Measurements from ENCODE around the gene CCDC57.
"Not testable (repeated sequence)": the region's sequence is repeated elsewhere in the genome, so short reads cannot be mapped to it uniquely, and the experiment has no call there.

The CCDC57 gene

DNA sequence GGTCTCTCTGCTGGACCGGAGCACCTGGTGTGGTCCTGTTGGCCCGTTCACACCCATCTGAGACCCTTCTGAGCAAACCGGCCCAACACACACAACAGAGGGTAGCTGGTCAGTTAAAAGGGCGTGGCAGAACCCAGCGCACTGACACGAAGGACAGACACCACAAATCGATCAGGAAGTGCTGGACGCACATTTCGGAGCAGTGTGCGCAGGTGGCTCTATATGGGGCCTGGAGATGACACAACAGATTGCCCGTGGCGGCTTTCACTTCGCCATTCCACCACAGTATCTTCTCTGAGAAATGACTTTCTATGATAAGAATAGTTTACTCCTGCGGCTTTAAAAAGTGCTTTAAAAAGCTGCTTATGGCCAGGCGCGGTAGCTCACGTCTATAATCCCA, 12.5 kb downstream of the CCDC57 start:
- Histone ChIP-seq H3K9ac (ENCODE audit: low read depth, low read length) (no peak overlapping the region), H3K4me1 (ENCODE audit: control insufficient read depth, insufficient read depth, low read length) (no peaks in the 10 kb centered on the region), H3K9me3 (ENCODE audit: control insufficient read depth, insufficient read depth, low read length) (no peaks in the 10 kb centered on the region), H3K36me3 (ENCODE audit: control insufficient read depth, insufficient read depth, low read length) (peaks cover 7% of the 10 kb centered on the region), H3K4me3 (ENCODE audit: low read depth, low read length) (no peak overlapping the region), H3K27me3 (ENCODE audit: control insufficient read depth, insufficient read depth, low read length) (no peaks in the 10 kb centered on the region)

DNA sequence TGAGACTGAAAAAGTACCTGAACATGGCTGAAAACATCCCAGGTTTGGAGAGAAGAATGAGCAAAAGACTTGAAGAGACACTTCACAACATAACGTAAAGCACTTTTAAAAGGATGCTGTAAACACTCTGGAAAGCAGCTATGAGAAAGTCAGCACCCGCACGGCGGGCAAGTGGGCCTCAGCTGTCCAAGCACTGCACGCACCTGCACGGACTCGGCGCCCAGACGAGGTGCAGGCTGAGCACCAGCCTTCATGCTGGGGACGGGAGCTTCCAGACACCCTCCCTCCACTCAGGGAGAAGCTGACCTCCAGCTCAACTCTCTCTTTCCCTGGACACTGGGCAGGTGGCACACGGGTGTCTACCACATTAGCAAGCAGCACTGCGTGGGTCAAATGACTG, 13.1 kb downstream of the CCDC57 start:
- no peak overlapping the region for H3K4me3 ChIP-seq (ENCODE audit: low read depth, low read length)
- H3K27me3 ChIP-seq (ENCODE audit: control insufficient read depth, insufficient read depth, low read length), result no peaks in the 10 kb centered on the region

DNA sequence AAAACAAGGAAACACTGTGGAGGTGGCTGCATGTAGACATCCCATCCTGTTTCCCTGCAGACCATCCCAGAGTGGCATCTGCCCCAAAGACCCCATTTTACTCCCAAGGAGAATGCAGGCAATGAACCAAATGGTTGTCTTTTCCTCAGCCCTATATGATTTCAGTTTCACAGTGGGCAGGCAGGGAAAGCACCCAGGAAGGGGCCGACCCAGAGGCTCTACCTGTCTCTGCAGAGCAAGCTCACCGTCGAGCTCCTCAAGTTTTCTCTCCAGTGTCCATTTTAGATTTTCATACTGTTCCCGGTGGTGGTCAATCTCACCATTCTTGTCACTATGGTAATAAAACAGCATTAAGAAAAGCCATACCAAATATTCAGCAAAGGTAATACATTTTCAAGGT, 14.6 kb downstream of the CCDC57 start:
- Histone ChIP-seq H3K4me1 (ENCODE audit: control insufficient read depth, insufficient read depth, low read length) (no peaks in the 10 kb centered on the region), H3K27me3 (ENCODE audit: control insufficient read depth, insufficient read depth, low read length) (no peaks in the 10 kb centered on the region), H3K9me3 (ENCODE audit: control insufficient read depth, insufficient read depth, low read length) (no peaks in the 10 kb centered on the region), H3K36me3 (ENCODE audit: control insufficient read depth, insufficient read depth, low read length) (peaks cover 14% of the 10 kb centered on the region), H3K9ac (ENCODE audit: low read depth, low read length) (no peak overlapping the region), H3K4me3 (ENCODE audit: low read depth, low read length) (no peak overlapping the region)

More for the DNA sequence above, 13.1 kb downstream of the CCDC57 start:
- Histone ChIP-seq H3K4me1 (ENCODE audit: control insufficient read depth, insufficient read depth, low read length) (no peaks in the 10 kb centered on the region), H3K9me3 (ENCODE audit: control insufficient read depth, insufficient read depth, low read length) (no peaks in the 10 kb centered on the region), H3K9ac (ENCODE audit: low read depth, low read length) (no peak overlapping the region), H3K36me3 (ENCODE audit: control insufficient read depth, insufficient read depth, low read length) (peaks cover 13% of the 10 kb centered on the region)

DNA sequence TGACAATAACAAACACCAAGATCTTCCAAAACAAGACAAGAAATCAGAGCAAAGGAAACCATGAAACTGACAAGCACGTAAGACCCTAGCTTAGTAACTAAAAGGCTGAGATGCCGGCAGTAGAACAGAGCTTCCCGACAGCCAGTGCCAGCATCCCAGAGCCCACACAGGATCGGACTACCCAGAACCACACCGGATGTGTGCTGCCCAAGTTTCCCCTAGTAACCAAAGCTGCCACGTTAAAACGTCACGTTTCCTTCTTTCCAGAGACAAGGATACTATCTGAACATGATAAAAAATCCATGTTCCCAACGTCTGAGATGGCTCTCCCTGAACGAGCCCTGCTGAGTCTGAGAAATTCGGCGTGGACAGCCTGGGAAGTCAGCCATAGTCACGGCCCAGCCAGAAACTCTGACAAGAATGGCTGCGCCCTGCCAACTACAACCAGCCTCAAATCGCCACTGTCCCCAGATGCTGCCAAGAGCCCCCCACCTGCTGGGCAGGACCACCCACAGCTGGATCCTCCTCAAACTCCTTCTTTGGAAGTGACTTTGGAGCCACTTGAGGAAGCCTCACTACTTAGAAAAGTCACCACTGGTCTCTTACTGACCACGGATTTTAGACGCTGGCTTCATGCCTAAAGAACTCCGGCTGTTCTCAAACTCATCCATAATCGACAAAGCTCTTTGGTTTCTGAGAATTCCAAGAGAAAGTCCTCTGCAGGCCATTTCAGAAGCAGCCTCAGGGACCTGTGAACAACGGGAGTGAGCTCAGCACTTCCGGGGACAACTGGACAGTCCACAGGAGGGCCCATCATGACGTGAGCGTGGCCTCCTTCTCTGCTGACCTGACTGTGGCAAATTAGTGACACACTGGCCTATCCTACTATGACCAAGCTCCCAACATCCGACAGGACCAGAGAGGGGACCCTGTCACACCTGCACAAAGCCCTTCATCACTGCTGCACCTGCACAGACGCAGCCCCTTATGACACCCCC, 16.7 kb downstream of the CCDC57 start:
- H3K4me3 ChIP-seq (ENCODE audit: low read depth, low read length), result no peak overlapping the region
- peaks cover 15% of the 10 kb centered on the region for H3K36me3 ChIP-seq (ENCODE audit: control insufficient read depth, insufficient read depth, low read length)
- no peaks in the 10 kb centered on the region for H3K9me3 ChIP-seq (ENCODE audit: control insufficient read depth, insufficient read depth, low read length)
- H3K27me3 ChIP-seq (ENCODE audit: control insufficient read depth, insufficient read depth, low read length), result no peaks in the 10 kb centered on the region
- no peaks in the 10 kb centered on the region for H3K4me1 ChIP-seq (ENCODE audit: control insufficient read depth, insufficient read depth, low read length)
- no peak overlapping the region for H3K9ac ChIP-seq (ENCODE audit: low read depth, low read length)

DNA sequence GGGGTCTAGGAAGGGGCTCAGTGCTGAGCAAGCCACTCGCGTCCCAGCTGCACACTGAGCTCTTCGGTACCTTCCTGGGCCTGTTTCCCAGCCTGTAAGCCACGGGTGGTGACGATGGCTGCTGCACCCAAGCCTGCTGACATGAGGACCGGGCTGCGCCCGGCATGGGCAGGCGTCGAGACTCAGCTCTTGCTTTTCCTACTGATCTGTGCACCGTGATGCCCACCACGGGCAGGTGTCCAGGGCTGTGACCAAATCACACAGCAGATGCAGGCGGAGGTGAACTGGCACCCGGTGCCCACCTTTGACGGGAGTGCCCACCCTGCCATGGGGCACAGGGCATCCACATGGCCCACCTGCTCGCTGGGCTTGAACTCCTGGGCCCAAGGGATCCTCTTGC, 17.9 kb downstream of the CCDC57 start:
- no peaks in the 10 kb centered on the region for H3K27me3 ChIP-seq (ENCODE audit: control insufficient read depth, insufficient read depth, low read length)
- H3K9me3 ChIP-seq (ENCODE audit: control insufficient read depth, insufficient read depth, low read length), result no peaks in the 10 kb centered on the region
- no peak overlapping the region for H3K4me3 ChIP-seq (ENCODE audit: low read depth, low read length)
- peaks cover 15% of the 10 kb centered on the region for H3K36me3 ChIP-seq (ENCODE audit: control insufficient read depth, insufficient read depth, low read length)
- H3K9ac ChIP-seq (ENCODE audit: low read depth, low read length), result no peak overlapping the region
- H3K4me1 ChIP-seq (ENCODE audit: control insufficient read depth, insufficient read depth, low read length), result no peaks in the 10 kb centered on the region

DNA sequence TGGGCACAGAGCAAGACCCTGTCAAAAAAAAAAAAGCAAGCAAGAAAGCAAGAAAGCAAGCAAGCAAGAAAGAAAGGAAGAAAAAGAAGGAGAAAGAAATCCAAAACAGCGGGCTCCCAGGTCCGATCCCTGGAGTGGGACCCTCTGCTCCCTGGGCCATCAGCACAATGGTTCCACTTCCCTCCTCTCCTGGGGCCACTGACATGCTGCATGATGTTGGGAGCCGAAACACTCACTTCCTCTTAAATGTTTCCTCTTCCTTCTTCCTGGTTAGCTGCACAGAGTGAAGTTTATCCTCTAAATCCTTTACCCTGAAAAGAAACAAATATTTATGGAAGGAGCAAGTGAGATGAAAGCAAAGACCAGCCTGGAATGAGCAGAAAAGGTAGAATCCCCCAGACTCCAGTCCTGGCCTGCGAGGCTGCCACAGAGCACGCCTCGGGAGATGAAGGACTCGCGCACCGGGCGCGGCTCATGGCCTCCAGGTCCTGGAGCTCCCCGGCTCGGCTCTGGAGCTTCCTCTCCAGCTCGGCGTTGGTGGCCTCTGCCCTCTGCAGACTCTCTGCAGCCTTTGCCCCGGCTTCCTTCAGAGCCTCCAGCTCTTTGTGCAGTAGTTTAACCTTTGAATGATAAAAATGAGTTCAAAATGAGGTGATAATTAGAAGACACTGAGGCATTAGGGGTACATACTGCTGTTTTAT, 19.0 kb downstream of the CCDC57 start:
- no peak overlapping the region for H3K4me3 ChIP-seq (ENCODE audit: low read depth, low read length)
- H3K36me3 ChIP-seq (ENCODE audit: control insufficient read depth, insufficient read depth, low read length), result peaks cover 15% of the 10 kb centered on the region
- H3K27me3 ChIP-seq (ENCODE audit: control insufficient read depth, insufficient read depth, low read length), result no peaks in the 10 kb centered on the region
- H3K4me1 ChIP-seq (ENCODE audit: control insufficient read depth, insufficient read depth, low read length), result no peaks in the 10 kb centered on the region
- no peak overlapping the region for H3K9ac ChIP-seq (ENCODE audit: low read depth, low read length)
- H3K9me3 ChIP-seq (ENCODE audit: control insufficient read depth, insufficient read depth, low read length), result no peaks in the 10 kb centered on the region

DNA sequence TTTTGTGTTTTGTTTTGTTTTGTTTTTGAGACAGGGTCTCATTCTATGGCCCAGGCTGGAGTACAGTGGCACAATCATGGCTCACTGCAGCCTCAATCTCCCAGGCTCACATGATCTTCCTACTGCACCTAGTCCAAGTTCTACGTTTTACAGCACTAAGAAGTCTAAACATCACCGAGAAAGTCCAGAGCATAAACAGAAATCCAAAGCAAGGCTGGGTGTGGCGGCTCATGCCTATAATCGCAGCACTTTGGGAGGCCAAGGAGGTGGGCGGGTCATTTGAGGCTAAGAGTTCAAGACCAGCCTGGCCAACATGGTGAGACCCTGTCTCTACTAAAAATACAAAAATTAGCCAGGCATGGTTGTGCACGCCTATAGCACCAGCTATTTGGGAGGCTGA, 19.6 kb downstream of the CCDC57 start:
- not testable (repeated sequence) for H3K4me3 ChIP-seq (ENCODE audit: low read depth, low read length); H3K9me3 ChIP-seq (ENCODE audit: control insufficient read depth, insufficient read depth, low read length); H3K4me1 ChIP-seq (ENCODE audit: control insufficient read depth, insufficient read depth, low read length); H3K27me3 ChIP-seq (ENCODE audit: control insufficient read depth, insufficient read depth, low read length); H3K9ac ChIP-seq (ENCODE audit: low read depth, low read length)
- H3K36me3 ChIP-seq (ENCODE audit: control insufficient read depth, insufficient read depth, low read length), result peaks cover 15% of the 10 kb centered on the region

DNA sequence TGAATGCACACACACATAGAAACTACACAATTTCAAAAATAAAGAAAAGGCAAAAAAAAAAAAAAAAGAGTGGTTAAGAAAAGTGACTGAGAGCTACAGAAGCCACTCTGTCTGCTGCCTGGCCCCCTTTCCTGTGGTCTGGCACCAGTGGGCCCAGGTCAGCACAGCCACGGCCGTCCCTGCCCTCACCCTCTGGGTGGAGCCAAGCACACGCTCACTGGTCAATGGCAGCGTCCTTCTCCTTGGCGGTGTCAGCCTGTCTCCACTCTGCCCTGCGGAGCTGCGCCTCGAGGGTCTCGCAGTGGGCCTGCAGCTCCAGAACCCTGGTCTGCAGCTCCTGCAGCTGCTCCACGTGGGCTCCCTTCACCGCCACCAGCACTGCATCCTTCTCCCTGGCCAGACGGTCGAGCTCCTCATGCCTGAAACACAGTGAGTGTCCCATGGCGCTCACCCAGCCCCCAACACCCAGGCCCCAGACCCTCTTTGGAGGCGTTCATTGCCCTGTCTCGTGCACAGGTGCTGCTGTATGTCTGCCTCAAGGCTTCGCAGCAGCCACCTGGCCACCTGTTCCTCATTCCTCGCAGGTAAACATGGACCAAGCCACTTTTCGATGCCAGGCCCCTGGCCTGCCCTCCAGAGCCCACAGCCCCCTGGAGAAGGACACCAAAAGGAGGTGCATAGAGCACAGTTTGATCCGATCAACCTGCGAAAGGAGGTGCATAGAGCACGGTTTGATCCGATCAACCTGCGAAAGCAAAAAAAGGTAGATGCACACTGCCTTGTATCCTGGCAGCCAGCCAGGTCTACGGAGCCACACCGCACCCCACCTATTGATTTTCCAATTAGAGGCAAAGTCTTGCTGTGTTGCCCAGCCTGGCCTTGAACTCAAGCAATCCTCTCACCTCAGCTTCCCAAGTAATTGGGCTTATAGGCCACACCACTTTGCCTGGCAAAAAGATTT, 24.4 kb downstream of the CCDC57 start:
- Histone ChIP-seq H3K27me3 (ENCODE audit: control insufficient read depth, insufficient read depth, low read length) (no peaks in the 10 kb centered on the region), H3K4me1 (ENCODE audit: control insufficient read depth, insufficient read depth, low read length) (no peaks in the 10 kb centered on the region), H3K36me3 (ENCODE audit: control insufficient read depth, insufficient read depth, low read length) (peaks cover 17% of the 10 kb centered on the region), H3K9me3 (ENCODE audit: control insufficient read depth, insufficient read depth, low read length) (no peaks in the 10 kb centered on the region), H3K4me3 (ENCODE audit: low read depth, low read length) (no peak overlapping the region), H3K9ac (ENCODE audit: low read depth, low read length) (no peak overlapping the region)

DNA sequence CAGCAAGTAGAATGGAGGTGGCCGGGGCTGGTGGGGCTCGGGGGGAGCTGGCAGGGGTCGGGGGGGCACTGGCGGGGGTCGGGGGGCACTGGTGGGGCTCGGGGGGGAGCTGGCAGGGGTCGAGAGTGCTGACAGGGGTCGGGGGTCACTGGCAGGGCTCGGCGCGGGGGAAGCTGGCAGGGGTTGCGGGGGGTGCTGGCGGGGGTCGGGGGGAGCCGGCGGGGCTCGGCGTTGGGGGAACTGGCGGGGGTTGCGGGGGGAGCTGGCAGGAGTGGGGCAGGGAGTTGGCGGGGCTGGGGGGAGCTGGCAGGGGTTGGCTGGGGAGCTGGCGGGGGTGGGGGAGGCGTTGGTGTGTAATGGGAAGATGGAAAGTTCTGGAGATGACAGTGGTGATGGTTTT, 25.1 kb downstream of the CCDC57 start:
- no peaks in the 10 kb centered on the region for H3K27me3 ChIP-seq (ENCODE audit: control insufficient read depth, insufficient read depth, low read length)
- peaks cover 17% of the 10 kb centered on the region for H3K36me3 ChIP-seq (ENCODE audit: control insufficient read depth, insufficient read depth, low read length)
- no peaks in the 10 kb centered on the region for H3K9me3 ChIP-seq (ENCODE audit: control insufficient read depth, insufficient read depth, low read length)
- no peak overlapping the region for H3K4me3 ChIP-seq (ENCODE audit: low read depth, low read length)
- no peak overlapping the region for H3K9ac ChIP-seq (ENCODE audit: low read depth, low read length)
- H3K4me1 ChIP-seq (ENCODE audit: control insufficient read depth, insufficient read depth, low read length), result no peaks in the 10 kb centered on the region

DNA sequence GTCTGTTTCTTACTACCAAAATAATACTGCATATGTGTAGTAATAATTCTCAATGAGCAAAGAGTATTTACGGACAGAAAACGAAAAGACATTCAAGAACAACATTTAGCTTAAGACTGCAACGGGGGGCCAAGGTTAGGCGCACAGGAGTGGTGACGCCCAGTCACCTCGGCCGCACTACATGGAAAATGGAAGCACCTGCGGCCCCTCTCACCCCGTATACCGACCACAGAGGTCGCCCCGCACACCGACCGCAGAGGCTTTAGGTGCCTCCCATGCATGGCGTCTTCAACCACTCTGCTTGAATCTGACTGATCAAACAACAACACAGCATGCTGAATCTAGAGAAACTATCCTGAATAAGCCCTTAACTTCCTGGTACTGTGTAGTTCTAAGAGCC, 26.4 kb downstream of the CCDC57 start:
- no peaks in the 10 kb centered on the region for H3K9me3 ChIP-seq (ENCODE audit: control insufficient read depth, insufficient read depth, low read length)
- no peaks in the 10 kb centered on the region for H3K4me1 ChIP-seq (ENCODE audit: control insufficient read depth, insufficient read depth, low read length)
- no peaks in the 10 kb centered on the region for H3K27me3 ChIP-seq (ENCODE audit: control insufficient read depth, insufficient read depth, low read length)
- H3K4me3 ChIP-seq (ENCODE audit: low read depth, low read length), result no peak overlapping the region
- H3K36me3 ChIP-seq (ENCODE audit: control insufficient read depth, insufficient read depth, low read length), result peaks cover 17% of the 10 kb centered on the region
- no peak overlapping the region for H3K9ac ChIP-seq (ENCODE audit: low read depth, low read length)

DNA sequence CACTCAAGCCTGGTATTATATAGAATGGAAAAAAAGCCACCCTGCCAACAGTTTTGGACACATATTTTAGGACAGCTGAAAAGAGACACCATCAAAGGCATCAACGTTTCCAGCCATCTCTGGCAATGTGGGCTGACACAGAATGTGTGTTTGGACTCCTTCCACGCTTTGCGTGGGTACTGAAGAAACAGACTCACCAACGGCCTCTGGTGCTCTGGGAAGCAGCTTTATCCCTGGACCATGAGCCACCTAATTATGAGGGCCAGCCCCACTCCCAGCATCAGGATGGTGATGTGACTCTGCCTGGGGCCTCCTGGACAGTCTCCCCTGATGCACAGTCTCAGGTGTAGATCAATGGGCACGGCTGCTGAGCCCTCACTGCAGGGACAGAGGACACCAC, 27.9 kb downstream of the CCDC57 start:
- no peak overlapping the region for H3K9ac ChIP-seq (ENCODE audit: low read depth, low read length)
- H3K9me3 ChIP-seq (ENCODE audit: control insufficient read depth, insufficient read depth, low read length), result no peaks in the 10 kb centered on the region
- no peaks in the 10 kb centered on the region for H3K4me1 ChIP-seq (ENCODE audit: control insufficient read depth, insufficient read depth, low read length)
- H3K27me3 ChIP-seq (ENCODE audit: control insufficient read depth, insufficient read depth, low read length), result peaks cover under 1% of the 10 kb centered on the region
- H3K36me3 ChIP-seq (ENCODE audit: control insufficient read depth, insufficient read depth, low read length), result peaks cover 21% of the 10 kb centered on the region
- no peak overlapping the region for H3K4me3 ChIP-seq (ENCODE audit: low read depth, low read length)
